Natural killer cell (primary cell): Measurements from ENCODE around the gene COG3. TPM values are rescaled to one million over a fixed set of nuclear protein-coding genes. Genes with fewer than 3 reads are reported as not detected.

Source experiments
- ATAC-seq, 3 donors: fragments of 150-1000 bp in 2 of 3; fragments of 200-7000 bp in 1 of 3; cut with Tn5 transposase; 1 replicate in 1 of 3; 2 replicates in 2 of 3; pipeline ENCODE4 v1.10.0; 2021; ENCODE audit warnings: mild to moderate bottlenecking in 2 of 3, moderate library complexity in 2 of 3
- DNase-seq, 2 donors: peaks; one replicate each; pipeline versions ENCODE4 v3.0.0 to v3.0.0-alpha.2; 2013 to 2021; ENCODE audit warnings: mixed read lengths in 1 of 2
- H3K27ac ChIP-seq: one replicate; pipeline ENCODE4 v1.5.1; 2013; ENCODE audit warnings: mild to moderate bottlenecking, low read length
- H3K27me3 ChIP-seq: one replicate; pipeline ENCODE4 v1.6.1; 2013; ENCODE audit warnings: low read length; ENCODE audit not compliant: control insufficient read depth, insufficient read depth
- H3K36me3 ChIP-seq: one replicate; pipeline ENCODE4 v1.6.1; 2013; ENCODE audit warnings: low read length; ENCODE audit not compliant: control insufficient read depth, insufficient read depth
- H3K4me1 ChIP-seq: one replicate; pipeline ENCODE4 v1.6.1; 2013; ENCODE audit warnings: low read length; ENCODE audit not compliant: control insufficient read depth, insufficient read depth
- H3K4me3 ChIP-seq: one replicate; pipeline ENCODE4 v1.5.1; 2013; ENCODE audit warnings: low read length
- H3K9me3 ChIP-seq: one replicate; pipeline ENCODE4 v1.6.1; 2013; ENCODE audit warnings: low read length; ENCODE audit not compliant: control insufficient read depth, insufficient read depth
- H3K27ac Mint-ChIP-seq, 2 donors: one replicate each; pipeline ENCODE4 v1.8.0; 2022; ENCODE audit warnings: mild to moderate bottlenecking in 2 of 2, mixed read lengths in 2 of 2, moderate library complexity in 1 of 2
- H3K27me3 Mint-ChIP-seq, 2 donors: one replicate each; pipeline ENCODE4 v1.8.0; 2022; ENCODE audit warnings: low read depth in 2 of 2, mixed read lengths in 2 of 2
- H3K36me3 Mint-ChIP-seq: one replicate; pipeline ENCODE4 v1.8.0; 2022; ENCODE audit warnings: mixed read lengths
- H3K4me1 Mint-ChIP-seq, 2 donors: one replicate each; pipeline ENCODE4 v1.8.0; 2022; ENCODE audit warnings: mixed read lengths in 2 of 2
- H3K4me3 Mint-ChIP-seq: one replicate; pipeline ENCODE4 v1.8.0; 2022; ENCODE audit warnings: mild to moderate bottlenecking, moderate library complexity, mixed read lengths
- H3K9me3 Mint-ChIP-seq, 2 donors: one replicate each; pipeline ENCODE4 v1.8.0; 2022; ENCODE audit warnings: mixed read lengths in 2 of 2
- CTCF ChIP-seq: fragments of 200-600 bp; IDR thresholded peaks from one replicate; pipeline ENCODE4 v1.8.0; 2022; ENCODE audit warnings: antibody characterized with exemption
- WGBS: methylation state at CpG from one replicate; pipeline ENCODE4 v1.1.7; 2013; ENCODE audit warnings: missing lambda C conversion rate; ENCODE audit not compliant: insufficient coverage; 5-methylcytosine and 5-hydroxymethylcytosine counted together
- intact Hi-C: fragments of 100-400 bp; cut with micrococcal nuclease; formaldehyde crosslinking; loops from one replicate; pipeline ENCODE4 v1.14.2; 2022
- total RNA-seq, 4 donors: library from RNA; stranded (reverse); fragments of 120-200 nt in 1 of 4; gene quantifications; one replicate each; pipeline versions ENCODE4 v1.2.3 to v1.2.4, GENCODE V29; 2013 to 2022

COG3 gene
- total RNA-seq, 3 donors from 2014 or later (not counting 1 experiment from before 2014, with no cell fraction given): 48.8 to 58.1 (median 55.6) TPM

GRCh38 chr13:45434556-45435371 lies 30.0 kb upstream of the COG3 start:
- TF ChIP-seq CTCF: no peak
- H3K4me1 ChIP-seq: no peaks in the 10 kb centered on the region
- no peaks in the 10 kb centered on the region for H3K36me3 Mint-ChIP-seq
- intact Hi-C loops: no loop called here
- no peak overlapping the region for H3K27ac ChIP-seq
- H3K36me3 ChIP-seq: no peaks in the 10 kb centered on the region
- H3K4me3 Mint-ChIP-seq: no peak overlapping the region
- 97% methylated on average over 7 of the region's 8 CpGs for WGBS
- H3K27ac Mint-ChIP-seq: no peak overlapping the region
- H3K9me3 ChIP-seq: no peaks in the 10 kb centered on the region
- no peak overlapping the region for H3K4me3 ChIP-seq
- DNase-seq: no peak
- H3K27me3 Mint-ChIP-seq: no peaks in the 10 kb centered on the region
- no peaks in the 10 kb centered on the region for H3K27me3 ChIP-seq
- no peaks in the 10 kb centered on the region for H3K9me3 Mint-ChIP-seq
- no peaks in the 10 kb centered on the region for H3K4me1 Mint-ChIP-seq
- no peak for ATAC-seq

- Mint-ChIP-seq H3K4me3 (no peak overlapping the region), H3K36me3 (no peaks in the 10 kb centered on the region), H3K27me3 (no peaks in the 10 kb centered on the region), H3K27ac (no peak overlapping the region), H3K4me1 (peaks cover 0 to under 1% of the 10 kb centered on the region in 2 donors), H3K9me3 (no peaks in the 10 kb centered on the region)
- Histone ChIP-seq H3K4me3 (no peak overlapping the region), H3K27ac (no peak overlapping the region), H3K27me3 (no peaks in the 10 kb centered on the region), H3K4me1 (no peaks in the 10 kb centered on the region), H3K9me3 (no peaks in the 10 kb centered on the region), H3K36me3 (no peaks in the 10 kb centered on the region)
- TF ChIP-seq CTCF: no peak
- ATAC-seq (no peak), DNase-seq (no peak)
- 93% methylated on average over 9 of the region's 9 CpGs for WGBS
- intact Hi-C loops: no loop called here
Observed at GRCh38 chr13:45436332-45436731, 28.4 kb upstream of the COG3 start.

GRCh38 chr13:45436953-45437352 lies 27.8 kb upstream of the COG3 start:
- no peaks in the 10 kb centered on the region for H3K36me3 Mint-ChIP-seq
- H3K4me3 Mint-ChIP-seq: no peak overlapping the region
- Histone ChIP-seq H3K9me3 (no peaks in the 10 kb centered on the region), H3K27ac (no peak overlapping the region), H3K27me3 (no peaks in the 10 kb centered on the region), H3K36me3 (no peaks in the 10 kb centered on the region), H3K4me3 (no peak overlapping the region), H3K4me1 (no peaks in the 10 kb centered on the region)
- 95% methylated on average over 4 of the region's 4 CpGs for WGBS
- H3K27ac Mint-ChIP-seq: no peak overlapping the region
- H3K27me3 Mint-ChIP-seq: no peaks in the 10 kb centered on the region
- intact Hi-C loops: no loop called here
- peaks cover 5 to 7% of the 10 kb centered on the region in 2 donors for H3K4me1 Mint-ChIP-seq
- no peaks in the 10 kb centered on the region for H3K9me3 Mint-ChIP-seq
- DNase-seq (no peak), ATAC-seq (no peak)
- TF ChIP-seq CTCF: no peak

DNA sequence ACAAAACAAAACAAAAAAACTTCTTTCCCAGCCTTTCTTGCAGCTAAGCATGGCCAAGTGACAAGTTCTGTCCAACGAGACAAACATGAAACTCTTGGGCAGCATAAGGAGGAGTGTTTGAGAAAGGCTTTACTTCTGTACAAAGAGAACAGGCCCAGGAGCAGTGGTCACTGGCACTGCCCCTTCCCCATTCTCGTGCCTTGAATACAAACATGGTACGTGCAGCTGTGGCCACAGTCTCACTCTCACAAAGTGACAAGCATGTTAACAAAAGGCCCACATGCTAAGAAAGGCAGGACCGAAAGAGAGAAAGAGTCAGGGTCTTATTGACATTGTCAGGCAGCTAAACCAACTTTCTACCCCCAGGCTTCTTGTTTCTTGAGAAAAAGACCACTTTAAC lies 26.8 kb upstream of the COG3 start:
- Histone ChIP-seq H3K27ac (no peak overlapping the region), H3K27me3 (no peaks in the 10 kb centered on the region), H3K4me1 (peaks cover 3% of the 10 kb centered on the region), H3K36me3 (no peaks in the 10 kb centered on the region), H3K4me3 (no peak overlapping the region), H3K9me3 (no peaks in the 10 kb centered on the region)
- Mint-ChIP-seq H3K4me1 (peaks cover 8 to 9% of the 10 kb centered on the region in 2 donors), H3K9me3 (no peaks in the 10 kb centered on the region), H3K27ac (no peak overlapping the region), H3K36me3 (no peaks in the 10 kb centered on the region), H3K27me3 (no peaks in the 10 kb centered on the region), H3K4me3 (no peak overlapping the region)
- DNase-seq: no peak
- ATAC-seq: no peak
- 96% methylated on average over 4 of the region's 4 CpGs for WGBS
- intact Hi-C loops: no loop called here
- no peak for TF ChIP-seq CTCF
